ENCODE data around the gene ACOX2.

Gene ACOX2

GRCh38 chr3:58578873-58579272 lies 41.9 kb upstream of the ACOX2 start:
- TF ChIP-seq CTCF (IDR thresholded peaks at IDR 0.05; ENCODE audit: control insufficient read depth, extremely low read depth, insufficient read depth), result no peak
- DNase-seq (ENCODE audit: low read depth), result no peak

GRCh38 chr3:58577269-58577821 lies 40.4 kb upstream of the ACOX2 start, which contains the start of gene FAM107A:
Gene FAM107A, minus strand, starts transcription at chr3:58577391. Its CDS starts 7,531 bp downstream, at chr3:58569860.
- TF ChIP-seq CTCF (IDR thresholded peaks at IDR 0.05; ENCODE audit: control insufficient read depth, extremely low read depth, insufficient read depth), result 0 out of 2 replicates have a peak, but pooled peaks have one; percentile 10
- peak; percentile 47 for DNase-seq (ENCODE audit: low read depth)
- no peak within 1 kb of the TSS for H3K4me3 ChIP-seq (ENCODE audit: low read depth, low read length)

More at GRCh38 chr3:58578873-58579272, 41.9 kb upstream of the ACOX2 start:
- H3K4me3 ChIP-seq (ENCODE audit: low read depth, low read length), result no peak overlapping the region

GRCh38 chr3:58576716-58577115 lies 39.7 kb upstream of the ACOX2 start:
- H3K4me3 ChIP-seq (ENCODE audit: low read depth, low read length), result no peak overlapping the region
- DNase-seq (ENCODE audit: low read depth), result no peak
- no peak for TF ChIP-seq CTCF (IDR thresholded peaks at IDR 0.05; ENCODE audit: control insufficient read depth, extremely low read depth, insufficient read depth)

- H3K4me3 ChIP-seq (ENCODE audit: low read depth, low read length), result no peak overlapping the region
- TF ChIP-seq CTCF (IDR thresholded peaks at IDR 0.05; ENCODE audit: control insufficient read depth, extremely low read depth, insufficient read depth), result no peak
- DNase-seq (ENCODE audit: low read depth), result no peak
Observed at GRCh38 chr3:58575971-58576652, 39.1 kb upstream of the ACOX2 start.

- H3K4me3 ChIP-seq (ENCODE audit: low read depth, low read length), result no peak overlapping the region
Observed at GRCh38 chr3:58574682-58575081, 37.7 kb upstream of the ACOX2 start.

GRCh38 chr3:58574106-58574505 lies 37.1 kb upstream of the ACOX2 start:
- no peak for DNase-seq (ENCODE audit: low read depth)
- TF ChIP-seq CTCF (IDR thresholded peaks at IDR 0.05; ENCODE audit: control insufficient read depth, extremely low read depth, insufficient read depth), result no peak
- H3K4me3 ChIP-seq (ENCODE audit: low read depth, low read length), result no peak overlapping the region

More at GRCh38 chr3:58574682-58575081, 37.7 kb upstream of the ACOX2 start:
- DNase-seq (ENCODE audit: low read depth), result no peak
- no peak for TF ChIP-seq CTCF (IDR thresholded peaks at IDR 0.05; ENCODE audit: control insufficient read depth, extremely low read depth, insufficient read depth)

Measured in LNCaP clone FGC (cell line).